HG03196 (cell line): ENCODE measurements around the gene SCARB1.
"Not testable (repeated sequence)": the region's sequence is repeated elsewhere in the genome, so short reads cannot be mapped to it uniquely, and the experiment has no call there.

Source experiments
- ATAC-seq: cut with Tn5 transposase; IDR thresholded peaks from one replicate; pipeline ENCODE4 v1.9.1; 2021; ENCODE audit not compliant: unreplicated experiment

SCARB1 gene

DNA sequence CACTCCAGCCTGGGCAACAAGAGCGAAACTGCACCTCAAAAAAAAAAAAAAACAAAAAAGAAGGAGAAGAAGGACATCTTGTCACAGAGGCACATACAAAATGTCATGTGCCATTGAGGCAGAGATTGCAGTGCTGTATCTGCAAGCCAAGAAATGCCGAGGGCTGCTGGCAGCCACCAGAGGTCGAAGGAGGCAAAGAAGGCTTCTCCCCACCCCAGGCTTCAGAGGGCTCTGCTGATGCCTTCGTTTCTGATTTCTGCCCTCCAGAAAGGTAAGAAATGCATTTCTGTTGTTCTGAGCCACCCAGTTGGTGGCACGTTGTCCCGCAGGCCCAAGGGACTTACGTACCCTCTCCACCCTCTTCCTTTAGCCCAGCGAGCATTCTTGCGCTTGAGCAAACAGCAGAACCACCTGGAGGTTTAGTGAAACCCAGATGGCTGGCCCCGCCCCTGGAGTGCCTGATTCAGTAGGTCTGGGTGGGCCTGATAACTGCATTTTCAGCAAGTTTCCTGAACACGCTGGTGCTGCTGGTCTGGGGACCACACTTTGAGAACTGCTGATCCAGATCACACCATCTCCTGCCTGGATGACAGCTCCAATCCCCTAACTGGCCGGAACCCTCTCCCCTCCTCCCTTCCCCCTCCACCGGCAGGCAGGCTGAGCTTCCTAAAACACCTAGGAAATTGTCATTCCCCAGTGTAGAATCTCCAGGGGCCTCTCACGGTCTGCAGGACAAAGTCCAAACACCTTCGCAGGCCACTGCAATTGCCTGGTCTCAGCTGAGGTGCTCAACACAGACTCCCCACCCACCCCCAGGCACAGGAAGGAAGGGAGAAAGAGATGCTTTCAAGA lies 21.1 kb upstream of the SCARB1 start:
- peak; percentile 81 for ATAC-seq

DNA sequence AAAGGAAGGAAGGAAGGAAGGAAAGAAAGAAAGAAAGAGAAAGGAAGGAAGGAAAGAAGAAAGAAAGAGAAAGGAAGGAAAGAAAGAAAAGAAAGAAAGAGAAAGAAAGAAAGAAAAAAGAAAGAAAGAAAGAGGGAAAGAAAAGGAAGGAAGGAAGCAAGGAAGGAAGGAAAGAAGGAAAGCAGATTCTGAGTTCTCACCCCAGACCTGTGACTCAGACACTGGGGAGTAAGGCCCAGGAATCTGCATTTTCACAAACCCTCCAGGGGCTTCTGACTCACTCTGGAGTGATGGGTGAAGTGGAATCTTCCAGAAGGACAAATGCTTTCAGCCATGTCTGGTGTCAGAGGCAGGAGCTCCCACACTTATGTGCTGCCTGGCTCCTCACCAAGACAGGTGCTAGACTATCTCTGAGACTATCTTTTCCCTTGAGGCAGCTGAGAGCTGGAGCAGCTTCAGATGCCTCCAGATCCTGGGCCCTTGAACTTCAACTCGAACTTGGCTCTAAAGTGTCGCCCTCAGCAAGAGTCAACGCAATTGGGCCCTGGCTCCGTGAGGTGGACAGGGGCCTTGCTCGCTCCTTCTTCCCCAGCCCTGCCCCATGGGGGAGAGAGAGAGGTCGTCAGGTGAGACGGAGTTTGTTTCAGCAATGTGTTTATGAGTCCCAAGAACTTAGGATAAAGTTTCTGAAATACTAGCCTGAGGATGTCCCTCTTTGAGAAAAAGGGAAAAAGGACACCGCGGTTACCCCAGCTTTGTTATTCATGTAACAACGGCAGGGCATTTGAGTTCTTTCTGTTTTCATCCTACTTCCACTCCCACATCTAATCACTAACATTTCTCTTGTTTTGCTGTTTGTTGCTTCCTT lies 19.8 kb upstream of the SCARB1 start:
- no peak for ATAC-seq

DNA sequence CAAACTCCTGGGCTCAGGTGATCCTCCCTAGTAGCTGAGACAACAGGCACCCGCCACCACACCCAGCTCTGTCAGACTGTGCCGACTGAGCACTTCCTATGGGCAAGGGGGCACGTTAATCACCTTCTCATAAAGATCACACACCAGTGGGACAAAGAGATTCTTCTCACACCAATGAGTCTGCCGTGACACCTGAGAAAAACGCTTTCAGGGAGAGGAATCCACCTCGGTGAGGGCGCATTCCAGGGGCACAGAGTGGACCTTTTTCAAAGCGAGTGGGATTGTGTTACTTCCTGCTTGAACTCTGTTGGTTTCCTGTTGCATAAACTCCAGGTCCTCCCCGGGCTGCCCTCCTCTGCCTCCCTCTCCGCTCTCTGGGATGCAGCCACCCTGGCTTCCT lies 17.5 kb upstream of the SCARB1 start:
- ATAC-seq, result no peak

DNA sequence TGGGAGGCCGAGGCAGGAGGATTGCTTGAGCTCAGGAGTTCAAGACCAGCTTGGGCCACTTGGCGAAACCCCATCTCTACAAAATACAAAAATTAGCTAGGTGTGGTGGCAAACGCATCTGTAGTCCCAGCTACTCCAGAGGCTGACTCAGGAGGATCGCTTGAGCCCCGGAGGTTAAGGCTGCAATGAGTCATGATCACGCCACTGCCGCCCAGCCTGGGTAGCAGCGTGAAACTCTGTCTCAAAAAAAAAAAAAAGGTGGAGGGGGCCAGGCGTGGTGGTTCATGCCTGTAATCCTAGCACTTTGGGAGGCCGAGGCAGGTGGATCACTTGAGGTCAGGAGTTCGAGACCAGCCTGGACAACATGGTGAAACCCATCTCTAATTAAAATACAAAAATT lies 16.7 kb upstream of the SCARB1 start:
- ATAC-seq, result not testable (repeated sequence)

DNA sequence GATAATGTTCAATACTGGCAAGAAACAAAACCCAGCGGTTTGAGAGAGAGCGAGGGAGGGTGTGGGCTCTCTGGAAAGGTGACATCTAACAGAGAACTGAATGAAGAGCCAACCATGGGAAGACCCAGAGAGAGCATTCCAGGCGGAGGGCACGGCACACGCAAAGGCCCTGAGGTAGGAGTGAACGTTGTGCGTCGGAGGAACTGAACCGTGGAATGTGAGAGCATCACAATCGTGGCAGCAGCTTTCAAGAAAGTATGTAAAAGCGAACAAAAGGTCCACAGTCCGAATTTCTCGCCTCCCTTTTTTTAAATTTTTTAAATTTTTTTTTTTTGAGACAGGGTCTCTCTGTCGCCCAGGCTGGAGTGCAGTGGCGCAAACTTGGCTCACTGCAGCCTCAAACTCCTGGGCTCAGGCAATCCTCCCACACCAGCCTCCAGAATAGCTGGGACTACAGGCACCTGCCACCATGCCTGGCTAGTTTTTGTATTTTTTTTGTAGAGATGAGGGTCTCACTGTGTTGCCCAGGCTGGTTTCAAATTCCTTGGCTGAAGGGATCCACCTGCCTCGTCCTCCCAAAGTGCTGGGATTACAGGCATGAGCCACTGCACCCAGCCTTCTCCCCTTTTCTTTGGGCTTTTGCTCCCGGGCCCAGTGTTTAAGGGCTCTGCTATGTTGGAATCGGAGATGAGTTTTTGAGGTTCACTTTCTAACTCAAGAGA lies 15.3 kb upstream of the SCARB1 start:
- ATAC-seq, result no peak

DNA sequence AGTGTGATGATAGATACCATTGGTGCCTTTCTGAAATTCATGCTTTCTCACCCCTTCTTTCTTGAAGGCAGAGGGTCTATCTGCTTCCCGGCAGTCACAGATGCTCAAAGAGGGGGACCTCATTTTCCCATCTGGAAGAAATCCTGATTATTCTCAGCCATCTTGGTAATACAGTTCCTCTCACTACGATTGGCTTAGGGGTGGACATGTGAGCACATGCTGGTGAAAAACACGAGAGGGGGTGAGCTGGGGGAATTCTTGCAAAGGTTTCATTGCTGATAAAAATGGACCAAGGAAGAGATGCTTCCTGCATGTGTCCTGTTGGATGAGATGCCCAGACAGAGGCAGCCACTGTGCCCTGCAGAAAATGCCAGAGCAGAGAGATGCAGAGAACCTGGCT lies 13.8 kb upstream of the SCARB1 start:
- no peak for ATAC-seq

DNA sequence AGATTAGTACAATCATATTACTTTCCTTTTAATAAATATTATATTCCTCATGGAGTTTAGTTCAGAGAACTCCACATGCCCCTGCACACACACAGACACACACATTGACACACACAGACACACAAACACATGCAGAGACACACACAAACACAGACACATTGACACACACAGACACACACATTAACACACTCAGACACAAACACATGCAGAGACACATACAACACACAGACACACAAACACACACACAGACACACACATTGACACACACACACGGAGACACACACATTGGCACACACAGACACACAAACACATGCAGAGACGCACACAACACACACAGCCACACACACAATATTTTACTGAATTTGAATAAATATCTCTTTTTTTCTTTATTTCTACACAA lies 12.5 kb upstream of the SCARB1 start:
- no peak for ATAC-seq

DNA sequence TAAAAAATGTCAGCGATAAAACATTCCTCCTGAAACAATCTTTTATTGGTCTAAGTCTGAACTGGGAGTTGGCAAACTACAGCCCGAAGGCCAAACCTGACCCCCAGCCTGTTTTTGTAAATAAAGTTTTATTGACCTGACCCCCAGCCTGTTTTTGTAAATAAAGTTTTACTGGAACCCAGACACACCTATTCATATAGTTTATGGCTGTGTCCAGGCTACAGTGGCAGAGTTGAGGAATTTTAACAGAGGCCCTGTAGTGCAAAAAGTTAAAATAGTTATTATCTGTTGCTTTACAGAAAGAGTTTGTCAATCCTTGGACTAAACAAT lies 12.1 kb upstream of the SCARB1 start:
- no peak for ATAC-seq

DNA sequence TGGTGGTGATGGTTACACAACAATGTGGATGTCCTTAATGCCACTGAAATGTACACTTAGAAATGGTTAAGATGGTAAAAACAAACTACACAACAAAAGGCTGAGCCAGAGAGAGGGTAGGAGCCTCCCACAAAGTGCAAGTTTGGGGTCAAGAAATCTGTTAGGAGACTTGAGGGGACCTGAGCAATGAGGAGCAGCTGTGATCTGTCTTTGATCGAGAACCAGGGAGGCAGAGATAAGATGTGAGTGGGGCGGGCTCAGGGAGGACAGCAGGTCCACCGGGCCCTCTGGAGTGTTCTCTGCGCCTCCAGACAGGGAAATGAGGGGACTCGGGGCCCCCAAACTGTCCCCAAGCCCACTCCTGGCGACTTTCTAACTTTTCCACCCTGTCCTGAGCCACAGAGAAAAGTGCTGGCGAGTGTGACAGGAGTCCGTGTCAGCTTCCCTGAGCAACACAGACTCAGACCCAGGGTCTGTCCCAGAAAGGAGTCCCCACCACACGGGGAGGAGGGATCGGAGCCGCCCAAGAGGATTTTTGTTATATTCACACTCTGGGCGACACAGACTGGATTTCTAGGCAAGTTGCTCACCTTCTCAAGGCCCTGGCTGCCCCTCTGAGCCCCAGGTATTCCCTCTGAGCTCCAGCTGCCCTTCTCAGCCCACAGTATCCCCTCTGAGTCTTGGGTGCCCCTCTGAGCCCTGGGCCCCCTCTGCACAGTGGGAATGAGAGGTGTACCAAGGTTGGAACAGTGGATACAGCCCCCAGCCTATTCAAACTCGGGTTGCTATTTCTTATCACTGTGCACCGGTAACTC lies 11.5 kb upstream of the SCARB1 start:
- no peak for ATAC-seq

DNA sequence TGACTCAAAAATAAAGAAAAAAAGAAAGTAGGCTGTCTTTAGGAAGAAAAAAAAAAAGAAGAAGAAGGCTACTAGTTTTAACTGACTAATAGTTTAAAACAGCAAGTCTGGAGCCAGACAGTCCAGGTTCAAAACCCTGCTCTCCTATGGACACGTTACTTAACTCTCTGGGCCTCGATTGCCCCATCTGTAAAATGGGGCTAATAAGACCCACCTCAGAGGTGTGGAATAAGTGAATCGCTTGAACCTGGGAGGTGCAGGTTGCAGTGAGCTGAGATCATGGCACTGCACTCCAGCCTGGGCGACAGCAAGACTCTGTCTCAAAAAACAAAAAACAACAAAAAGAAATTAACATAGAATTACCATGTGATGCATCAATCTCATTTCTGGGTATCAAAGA lies 10.5 kb upstream of the SCARB1 start:
- no peak for ATAC-seq

DNA sequence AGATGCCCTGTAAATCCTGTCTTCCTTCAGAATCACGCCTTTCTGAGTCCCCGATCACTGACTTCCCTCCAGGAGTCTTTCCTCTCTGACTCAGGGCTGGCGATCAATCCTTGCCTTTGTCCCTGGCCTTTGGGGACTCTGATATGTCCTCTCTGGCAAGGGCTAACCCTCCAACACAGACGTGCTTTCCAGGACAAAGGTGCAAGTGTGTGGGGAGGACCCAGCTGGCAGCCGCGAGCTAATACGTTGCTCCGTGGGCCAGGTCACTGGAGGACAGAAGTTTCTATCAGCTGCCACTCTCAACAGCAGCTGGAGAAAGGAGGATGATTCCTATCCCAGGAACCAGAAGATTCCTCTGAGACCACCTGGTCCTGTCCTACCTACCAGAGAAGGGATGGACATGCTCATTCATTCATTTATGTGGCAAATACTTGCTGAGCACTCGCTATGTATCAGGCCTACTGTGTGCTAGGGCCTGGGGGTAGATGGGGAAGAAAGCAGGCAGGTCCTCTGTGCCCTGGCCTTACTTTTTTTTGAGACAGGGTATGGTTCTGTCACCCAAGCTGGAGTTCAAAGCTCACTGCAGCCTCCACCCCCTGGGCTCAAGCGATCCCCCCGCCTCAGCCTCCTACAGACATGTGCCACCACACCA lies 8.5 kb upstream of the SCARB1 start:
- no peak for ATAC-seq

DNA sequence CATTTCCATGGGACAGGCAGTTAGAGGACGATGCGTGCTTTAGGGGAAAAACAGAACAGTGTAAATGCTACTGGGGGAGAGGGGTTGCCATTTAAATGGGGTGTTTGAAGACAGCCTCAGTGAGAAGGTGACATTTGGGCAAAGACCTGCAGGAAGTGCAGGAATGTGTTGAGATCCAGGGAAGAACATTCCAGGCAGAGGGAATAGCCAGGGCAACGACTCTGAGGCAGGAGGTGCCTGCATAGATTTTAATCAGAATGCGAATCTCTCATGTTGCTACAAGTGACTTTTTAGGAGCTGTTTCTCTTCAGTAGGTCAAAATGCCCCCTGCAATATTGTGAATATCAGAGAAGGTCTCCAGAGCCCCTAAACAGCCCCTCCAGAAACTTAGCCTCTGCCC lies 7.6 kb upstream of the SCARB1 start:
- no peak for ATAC-seq

DNA sequence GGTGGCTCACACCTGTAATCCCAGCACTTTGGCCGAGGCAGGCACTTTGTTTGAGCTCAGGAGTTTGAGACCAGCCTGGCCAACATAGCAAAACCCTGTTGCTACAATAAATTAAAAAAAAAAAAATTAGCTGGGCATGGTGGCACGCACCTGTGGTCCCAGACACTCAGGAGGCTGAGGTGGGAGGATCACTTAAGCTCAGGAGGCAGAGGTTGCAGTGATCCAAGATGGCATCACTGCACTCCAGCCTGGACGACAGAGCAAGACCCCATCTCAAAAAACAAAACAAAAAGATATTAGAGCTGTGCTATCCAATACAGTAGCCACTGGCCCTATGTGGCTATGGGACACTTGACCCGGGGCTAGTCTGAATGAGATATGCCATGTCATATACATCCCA lies 6.9 kb upstream of the SCARB1 start:
- ATAC-seq, result no peak

DNA sequence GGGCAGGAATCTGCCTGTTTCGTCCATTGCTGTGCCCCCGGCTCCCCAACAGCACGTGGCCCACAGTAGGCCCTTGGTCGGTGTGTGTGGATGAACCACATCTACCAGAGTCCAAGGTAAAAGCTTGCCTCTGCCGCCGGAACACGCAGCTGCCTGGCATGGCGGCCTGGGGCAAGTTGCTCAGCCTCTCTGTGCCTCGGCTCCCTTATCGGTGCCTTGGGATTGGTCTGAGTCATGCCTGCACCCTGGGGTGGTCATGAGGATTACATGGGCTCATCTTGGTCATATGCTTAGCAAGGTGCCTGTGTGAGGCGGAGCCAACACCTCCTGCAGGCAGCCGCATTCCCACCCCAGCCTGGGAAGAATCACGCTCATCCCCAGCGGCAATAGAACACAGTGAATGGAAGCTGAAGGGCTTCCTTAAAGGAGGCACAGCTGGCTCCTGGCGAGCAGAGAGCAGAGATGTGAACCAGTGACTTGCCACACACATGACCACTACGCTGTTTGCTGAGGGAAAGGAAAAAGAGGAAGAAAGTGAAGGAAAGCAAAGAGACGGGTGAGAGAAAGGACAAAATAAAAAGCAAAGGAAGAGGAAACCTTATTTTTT lies 5.5 kb upstream of the SCARB1 start:
- no peak for ATAC-seq

DNA sequence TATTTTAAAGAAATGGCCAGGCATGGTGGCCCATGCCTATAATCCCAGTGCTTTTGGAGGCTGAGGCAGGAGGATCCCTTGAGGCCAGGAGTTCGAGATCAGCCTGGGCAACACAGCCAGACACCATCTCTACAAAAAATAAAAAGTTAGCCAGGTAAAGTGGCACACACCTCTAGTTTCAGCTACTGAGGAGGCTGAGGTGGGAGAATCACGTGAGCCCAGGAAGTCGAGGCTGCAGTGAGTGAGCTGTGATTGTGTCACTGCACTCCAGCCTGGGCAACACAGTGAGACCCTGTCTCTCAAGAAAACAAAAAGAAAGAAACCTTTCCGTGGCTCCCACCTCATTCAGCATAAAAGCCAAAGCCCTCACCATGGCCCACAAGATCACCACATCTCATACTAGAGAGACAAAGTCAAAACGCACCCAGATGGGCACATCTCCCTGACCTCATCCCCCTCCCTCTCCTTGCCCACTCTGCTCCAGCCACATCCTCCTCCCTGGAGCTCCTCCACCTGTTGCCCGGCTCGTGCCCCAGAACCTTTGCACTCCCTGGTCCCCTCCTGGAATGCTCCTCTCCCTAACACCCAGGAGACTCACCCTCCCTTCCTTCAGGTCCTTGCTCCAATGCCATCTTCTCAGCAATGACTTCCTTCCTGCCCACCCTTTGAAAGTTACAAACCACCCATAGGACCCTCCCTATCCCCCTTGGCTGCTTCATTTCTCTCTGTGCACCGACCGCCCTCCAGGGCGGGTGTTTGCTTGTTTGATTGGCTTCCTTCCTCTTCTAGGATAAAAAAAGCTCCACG lies 4.8 kb upstream of the SCARB1 start:
- ATAC-seq, result no peak

DNA sequence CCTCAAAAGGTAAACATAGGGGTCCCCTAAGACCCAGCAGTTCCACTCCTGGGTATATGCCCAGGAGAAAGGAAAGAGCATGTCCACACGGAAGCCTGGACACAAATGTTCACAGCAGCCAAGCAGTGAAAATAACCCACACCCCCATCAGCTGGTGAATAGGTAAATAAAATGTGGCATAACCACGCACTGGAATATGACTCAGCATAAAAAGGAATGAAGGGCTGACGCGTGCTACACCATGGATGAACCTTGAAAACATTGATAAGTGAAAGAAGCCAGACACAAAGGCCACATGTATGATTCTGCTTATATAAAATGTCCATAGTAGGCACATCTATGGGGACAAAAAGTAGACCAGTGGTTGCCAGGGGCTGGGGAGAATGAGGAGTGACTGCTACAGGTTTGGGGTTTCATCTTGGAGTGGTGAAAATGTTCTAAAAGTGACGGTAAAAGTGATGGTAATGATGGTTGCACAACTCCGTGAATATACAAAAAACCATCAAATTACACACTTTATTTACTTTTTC lies 3.8 kb upstream of the SCARB1 start:
- no peak for ATAC-seq

DNA sequence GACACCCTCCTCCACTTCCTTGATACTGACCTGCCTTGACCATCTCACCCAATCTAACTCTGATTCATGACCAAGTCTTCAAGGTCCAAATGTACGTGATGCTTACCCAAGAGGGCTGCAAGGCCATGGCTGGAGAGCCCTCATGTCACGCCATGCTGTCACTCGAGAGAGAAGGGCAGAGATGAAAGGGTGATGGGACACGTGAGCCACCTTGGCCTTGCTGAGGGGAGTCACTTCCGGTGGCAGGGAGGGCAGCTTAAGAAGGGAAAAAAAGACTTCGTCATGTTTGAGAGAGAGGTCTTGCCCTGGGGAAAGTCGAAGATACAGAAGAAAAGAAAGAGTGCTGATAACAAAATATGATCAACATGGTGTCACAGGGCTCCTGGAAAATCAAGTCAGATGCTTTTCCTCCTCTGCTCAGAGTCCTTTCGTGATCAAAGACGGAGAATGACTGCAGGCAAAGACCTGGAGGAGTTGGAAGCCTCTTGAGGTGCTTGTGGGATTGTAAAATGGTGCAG lies 3.3 kb upstream of the SCARB1 start:
- no peak for ATAC-seq

DNA sequence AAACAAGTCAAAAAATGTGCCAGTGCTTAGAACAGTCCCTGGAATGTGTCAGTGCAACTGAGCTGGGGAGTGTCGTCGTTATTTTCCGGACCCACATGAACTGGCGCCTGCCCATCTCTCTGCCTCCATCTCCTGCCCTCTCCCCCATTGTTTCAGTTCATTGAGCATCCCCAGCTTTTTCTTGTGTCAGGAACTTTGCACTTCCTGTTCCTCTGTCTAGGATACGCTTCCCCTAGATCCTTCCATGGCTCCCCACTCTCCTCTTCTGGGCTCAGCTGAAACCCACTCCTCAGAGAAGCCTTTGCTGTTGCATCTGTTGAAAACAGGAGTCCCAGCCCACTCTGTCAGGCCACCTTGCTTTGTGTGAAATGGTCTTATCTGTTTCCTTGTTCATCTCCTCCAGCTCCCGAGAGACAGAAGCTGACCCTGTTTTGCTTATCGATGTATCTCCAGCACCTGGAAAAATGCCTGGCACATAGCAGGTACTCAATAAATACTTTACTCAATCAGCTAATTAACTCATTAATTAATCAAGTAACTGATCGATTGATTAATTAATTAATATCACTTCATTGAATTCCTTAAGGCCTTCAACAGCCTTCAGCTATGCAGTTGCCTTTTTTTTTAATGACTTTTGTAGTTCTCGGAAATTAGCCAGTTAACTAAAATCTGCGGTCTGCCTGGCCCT lies 2.7 kb upstream of the SCARB1 start:
- no peak for ATAC-seq
